Erythroblast (primary cell): ENCODE data around the gene CD83.
A peak's percentile ranks its signal among the peaks of the same experiment; 100 is the strongest.

ENCODE experiments used
- DNase-seq, 2 experiments: peaks; one replicate each; lab custom pipeline; 2025; lab: John Stamatoyannopoulos, UW
- GATA1 ChIP-seq: IDR thresholded peaks from 2 replicates; pipeline ENCODE4 v1.6.1; 2011; ENCODE audit warnings: low read depth, mild to moderate bottlenecking, control low read depth, low read length, moderate library complexity
- POLR2A ChIP-seq: IDR thresholded peaks from 2 replicates; pipeline ENCODE4 v1.6.1; 2011; ENCODE audit warnings: mild to moderate bottlenecking, low read length

Gene CD83

GRCh38 chr6:14102383-14102782, 15.2 kb upstream of the CD83 start:
- DNase-seq: no peak
- no peak for TF ChIP-seq POLR2A
- TF ChIP-seq GATA1: no peak

DNA sequence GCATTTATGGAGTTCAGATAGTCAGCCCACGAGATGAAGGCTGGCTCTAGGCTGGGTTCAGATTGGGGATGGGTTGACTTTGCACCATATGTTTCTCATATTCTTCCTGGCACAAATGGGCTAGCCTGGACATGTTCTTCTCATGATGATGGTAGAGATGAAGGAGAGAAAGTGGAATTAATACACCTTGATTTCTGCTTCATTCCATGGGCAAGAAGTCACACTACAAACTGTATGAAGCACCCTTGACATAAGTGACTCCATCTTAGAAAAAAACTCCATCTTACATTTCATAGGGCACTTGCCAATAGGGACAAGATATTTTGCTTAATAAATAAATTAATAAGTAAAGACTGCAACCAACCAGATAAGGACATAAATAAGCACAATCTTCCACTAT, 12.0 kb upstream of the CD83 start:
- TF ChIP-seq POLR2A (no peak), GATA1 (no peak)
- DNase-seq: no peak

- TF ChIP-seq POLR2A: no peak
- no peak for TF ChIP-seq GATA1
- DNase-seq: no peak
Observed at GRCh38 chr6:14107000-14107399, 10.6 kb upstream of the CD83 start.

DNA sequence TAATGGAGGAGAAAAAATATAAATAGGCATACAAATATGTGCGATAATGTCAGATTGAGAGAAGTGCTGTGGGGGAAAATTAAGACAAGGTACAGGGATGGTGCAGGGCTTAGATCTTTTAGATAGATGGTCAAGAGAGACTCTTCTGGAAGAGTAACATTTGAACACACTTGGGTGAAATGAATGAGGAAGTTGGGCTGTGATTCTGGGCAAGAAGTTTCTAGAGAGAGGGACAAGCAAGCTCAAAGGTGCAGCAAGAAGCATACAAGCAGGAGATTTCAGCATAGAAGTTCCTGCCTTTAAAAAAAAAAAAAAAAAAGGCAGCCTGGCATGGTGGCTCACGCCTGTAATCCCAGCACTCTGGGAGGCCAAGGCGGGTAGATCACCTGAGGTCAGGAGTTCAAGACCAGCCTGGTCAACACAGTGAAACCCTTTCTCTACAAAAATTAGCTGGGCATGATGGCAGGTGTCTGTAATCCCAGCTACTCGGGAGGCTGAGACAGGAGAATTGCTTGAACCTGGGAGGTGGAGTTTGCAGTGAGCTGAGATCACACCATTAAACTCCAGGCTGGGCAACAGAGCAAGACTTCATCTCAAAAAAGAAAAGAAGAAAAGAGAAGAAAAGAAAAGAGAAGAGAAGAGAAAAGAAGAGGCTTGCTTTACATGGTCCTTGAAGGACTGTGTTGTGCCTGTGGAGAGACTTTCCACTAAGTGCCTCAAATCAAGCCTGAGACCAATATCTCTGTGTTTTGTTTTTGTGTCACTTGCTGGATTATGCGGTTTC, 9.7 kb upstream of the CD83 start:
- no peak for DNase-seq
- TF ChIP-seq GATA1 (no peak), POLR2A (no peak)

DNA sequence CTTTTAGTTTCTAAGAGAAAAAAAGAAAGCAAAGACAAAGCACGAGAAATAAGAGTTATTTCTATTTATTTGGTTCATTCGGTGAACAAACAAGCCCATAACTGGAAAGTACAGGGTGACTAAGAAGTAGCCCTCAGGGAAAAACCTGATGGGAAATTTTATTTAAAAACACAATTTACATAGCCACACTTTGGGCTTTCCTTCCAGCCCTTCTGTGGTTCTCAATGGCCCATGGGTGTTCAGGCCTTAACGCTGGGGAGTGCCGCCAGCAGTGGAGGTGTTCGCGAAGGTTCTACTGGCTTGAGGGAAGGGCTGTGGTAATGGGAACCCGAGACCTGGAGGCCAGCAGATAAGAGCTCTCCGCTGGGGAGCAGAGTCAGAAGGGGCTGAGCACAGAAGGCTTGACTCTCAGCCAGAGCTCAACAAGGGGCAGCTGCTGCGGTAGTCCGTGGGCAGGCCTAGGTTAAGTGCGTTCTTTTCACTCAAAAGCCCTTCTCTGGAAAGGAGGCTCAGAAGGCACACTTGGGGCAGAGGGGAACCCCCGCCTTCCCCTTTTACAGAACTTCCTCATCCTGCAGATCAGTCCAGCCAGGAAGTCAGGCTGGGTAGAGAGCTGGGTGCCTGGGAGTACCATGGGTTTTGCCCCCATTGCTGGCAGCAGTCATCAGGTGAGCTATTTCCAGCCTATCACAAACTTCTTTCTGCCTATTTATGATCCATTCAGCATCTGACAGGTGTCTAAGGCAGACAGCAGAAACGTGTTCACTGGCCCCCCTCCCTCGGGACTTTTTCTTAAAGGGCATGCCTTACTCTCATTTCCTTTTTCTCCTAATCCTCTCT, 8.8 kb upstream of the CD83 start:
- peak; percentile 37 to 65 for DNase-seq

DNA sequence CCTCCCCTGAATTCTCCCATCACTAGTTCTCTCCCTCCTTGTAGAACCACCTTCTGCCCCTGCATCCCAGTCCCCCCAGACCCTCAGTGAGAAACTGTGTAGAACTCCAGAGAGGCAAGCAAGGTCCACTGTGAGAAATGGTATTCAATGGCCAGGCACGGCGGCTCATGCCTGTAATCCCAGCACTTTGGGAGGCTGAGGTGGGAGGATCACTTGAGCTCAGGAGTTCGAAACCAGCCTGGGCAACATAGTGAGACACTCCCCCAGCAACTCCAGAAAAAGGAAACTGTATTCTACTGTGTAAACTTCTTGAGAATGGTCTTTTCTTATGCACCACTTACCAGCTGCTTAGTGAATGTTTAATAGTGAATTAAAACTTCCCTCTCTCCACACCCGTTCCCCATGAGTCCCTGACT, 8.2 kb upstream of the CD83 start:
- no peak for TF ChIP-seq GATA1
- TF ChIP-seq POLR2A: no peak
- DNase-seq: no peak

More for the DNA sequence above, 8.8 kb upstream of the CD83 start:
- TF ChIP-seq GATA1: no peak
- TF ChIP-seq POLR2A: peak; percentile 30

- no peak for DNase-seq
- TF ChIP-seq POLR2A (no peak), GATA1 (no peak)
Observed at GRCh38 chr6:14110001-14110818, 7.4 kb upstream of the CD83 start.

- DNase-seq: no peak
- TF ChIP-seq GATA1 (no peak), POLR2A (no peak)
Observed at GRCh38 chr6:14113976-14114375, 3.6 kb upstream of the CD83 start.

GRCh38 chr6:14118091-14118439, 493 bp downstream of the CD83 start:
- DNase-seq: no peak
- TF ChIP-seq POLR2A (no peak), GATA1 (no peak)

- DNase-seq: no peak
- TF ChIP-seq GATA1: no peak
- TF ChIP-seq POLR2A: no peak
Observed at GRCh38 chr6:14118446-14118845, 874 bp downstream of the CD83 start.

DNA sequence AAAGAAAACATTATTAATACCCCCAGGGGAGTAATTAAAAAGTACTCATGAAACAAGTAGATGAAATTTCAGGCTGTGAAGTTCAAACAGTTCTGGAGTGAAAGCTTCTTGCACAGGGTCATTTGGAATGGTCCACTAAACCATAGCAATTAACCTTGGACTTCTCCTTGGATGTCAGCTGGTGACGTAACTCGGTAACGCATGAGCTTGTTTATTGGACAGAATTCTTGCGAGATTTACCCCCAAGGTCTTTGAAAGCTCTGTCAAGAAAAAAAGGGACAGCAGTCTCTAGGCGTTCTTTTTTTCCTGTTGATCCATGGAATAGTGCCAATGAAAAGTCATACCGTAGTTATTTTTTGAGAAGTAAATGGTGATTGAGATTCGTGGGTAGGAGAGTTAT, 2.2 kb downstream of the CD83 start:
- no peak for TF ChIP-seq POLR2A
- no peak for TF ChIP-seq GATA1
- DNase-seq: no peak

- DNase-seq: no peak
- TF ChIP-seq POLR2A (no peak), GATA1 (no peak)
Observed at GRCh38 chr6:14120546-14120945, 3.0 kb downstream of the CD83 start.

DNA sequence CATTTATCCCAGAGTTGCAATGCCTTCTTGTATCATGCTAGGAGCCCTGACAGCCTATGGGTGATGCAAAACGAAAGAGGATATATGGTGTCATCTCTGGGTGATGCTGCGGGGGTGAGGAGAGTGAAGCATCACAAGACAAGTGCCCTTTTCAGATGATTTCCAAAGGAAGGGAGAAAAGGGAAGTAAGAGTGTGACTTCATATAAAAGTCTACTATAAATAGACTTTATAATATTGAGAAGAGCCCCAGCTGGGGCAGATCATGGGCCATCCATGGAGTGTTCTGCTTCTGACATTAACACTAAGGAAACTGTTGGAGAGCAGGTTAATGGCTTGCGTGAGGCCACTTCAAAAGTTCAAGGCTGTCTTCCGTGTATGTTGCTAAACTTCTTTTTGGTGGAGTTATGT, 4.4 kb downstream of the CD83 start:
- no peak for DNase-seq
- TF ChIP-seq POLR2A: no peak
- no peak for TF ChIP-seq GATA1
